ENCODE data around the gene COL10A1. TPM values are rescaled to one million over a fixed set of nuclear protein-coding genes. Genes with fewer than 3 reads are reported as not detected.

Gene COL10A1
- total and polyA plus RNA-seq, 2 donors (not counting 3 experiments of a cell fraction or from before 2014, with no cell fraction given), result not detected

GRCh38 chr6:116094041-116094440 is 31.9 kb downstream of the COL10A1 start:
- CTCF ChIA-PET, result no interaction called here
- no peak overlapping the region for H2AFZ ChIP-seq (ENCODE audit: low read depth, low read length)
- intact Hi-C loops (cut with micrococcal nuclease), result no loop called here

More at GRCh38 chr6:116094041-116094440, 31.9 kb downstream of the COL10A1 start:
- TF ChIP-seq CTCF (IDR thresholded peaks at IDR 0.05; ENCODE audit: extremely low read depth in 1 of 2, insufficient read depth in 1 of 2, low read depth in 1 of 2, low read length in 2 of 2), result no peak
- TF ChIP-seq FOS (IDR thresholded peaks at IDR 0.05; ENCODE audit: borderline replicate concordance, insufficient read depth, low read length), result no peak
- no peak for TF ChIP-seq POLR2AphosphoS5 (IDR thresholded peaks at IDR 0.05; ENCODE audit: insufficient read depth, low read depth, low read length)
- TF ChIP-seq GATA2 (IDR thresholded peaks at IDR 0.05; ENCODE audit: insufficient read depth, insufficient read length, low read depth, low read length), result no peak
- no peak for TF ChIP-seq JUN (IDR thresholded peaks at IDR 0.05; ENCODE audit: borderline replicate concordance, insufficient read depth, insufficient read length, low read depth)
- TF ChIP-seq POLR2A (IDR thresholded peaks at IDR 0.05; ENCODE audit: low read depth, low read length), result no peak
- no peak for TF ChIP-seq MAX (IDR thresholded peaks at IDR 0.05; ENCODE audit: insufficient read depth, insufficient read length)
- TF ChIP-seq EZH2 (IDR thresholded peaks at IDR 0.05; ENCODE audit: borderline replicate concordance, low read depth, low read length, severe bottlenecking), result no peak
- no peak for TF ChIP-seq MYC (IDR thresholded peaks at IDR 0.05; ENCODE audit: low read depth, low read length)
- Histone ChIP-seq H3K27me3 (ENCODE audit: control insufficient read depth in 2 of 2, insufficient read depth in 2 of 2, low read length in 2 of 2) (no peaks in the 10 kb centered on the region), H4K20me1 (replicated peaks; ENCODE audit: control insufficient read depth, extremely low read depth, insufficient read depth, low read length) (no peaks in the 10 kb centered on the region), H3K79me2 (ENCODE audit: control insufficient read depth, insufficient read depth, low read length) (no peaks in the 10 kb centered on the region), H3K9ac (replicated peaks; ENCODE audit: extremely low read depth, insufficient read depth, low read length) (no peak overlapping the region), H3K4me1 (ENCODE audit: control insufficient read depth, extremely low read depth, insufficient read depth, low read length) (no peaks in the 10 kb centered on the region), H3K9me3 (replicated peaks; ENCODE audit: control insufficient read depth, insufficient read depth, low read length) (no peaks in the 10 kb centered on the region), H3K27ac (ENCODE audit: insufficient read depth, low read depth, low read length) (no peak overlapping the region), H3K9me1 (replicated peaks; ENCODE audit: control insufficient read depth, extremely low read depth, insufficient read depth, low read length) (no peaks in the 10 kb centered on the region), H3K4me2 (ENCODE audit: insufficient read depth, low read length) (no peak overlapping the region), H3K4me3 (replicated peaks in 1 of 3; ENCODE audit: insufficient read depth in 1 of 3, low read depth in 1 of 3, low read length in 3 of 3) (no peak overlapping the region), H3K36me3 (ENCODE audit: control insufficient read depth in 2 of 2, extremely low read depth in 1 of 2, insufficient read depth in 2 of 2, low read length in 2 of 2) (no peaks in the 10 kb centered on the region)
- DNase-seq (ENCODE audit: low read depth, low spot score) (no peak), FAIRE-seq (no peak)
- dilution Hi-C loops (cut with MboI; ENCODE audit: extremely low pct_ligation_motif_present, low sequenced_read_pairs), result no loop called here
- BruUV-seq (replicated peaks), result no TSS peak
- POLR2A ChIA-PET, result no interaction called here

All from endothelial cell of umbilical vein (primary cell).